Activated CD4-positive, alpha-beta T cell treated with anti-CD3 and anti-CD28 coated beads, Interleukin-2, amount 50 U/mL, for 4 hours (primary cell): ENCODE data around the gene TNKS1BP1.

Experiments
- DNase-seq, 2 experiments: peaks; one replicate each; pipeline ENCODE4 v3.0.0-alpha.2; 2020

The TNKS1BP1 gene

GRCh38 chr11:57325735-57326048, 940 bp upstream of the TNKS1BP1 start:
- no peak for DNase-seq

- DNase-seq = peak; percentile 15 to 28
Observed at GRCh38 chr11:57324154-57324885, 432 bp downstream of the TNKS1BP1 start.

GRCh38 chr11:57323855-57324153, 948 bp downstream of the TNKS1BP1 start:
- DNase-seq = no peak

GRCh38 chr11:57323167-57323854, 1.4 kb downstream of the TNKS1BP1 start:
- DNase-seq = no peak

- no peak for DNase-seq
Observed at GRCh38 chr11:57322256-57323166, 2.2 kb downstream of the TNKS1BP1 start.

- DNase-seq = no peak
Observed at GRCh38 chr11:57321388-57322255, 3.1 kb downstream of the TNKS1BP1 start.

GRCh38 chr11:57320719-57321387, 3.9 kb downstream of the TNKS1BP1 start:
- no peak for DNase-seq

- DNase-seq = no peak
Observed at GRCh38 chr11:57320067-57320718, 4.6 kb downstream of the TNKS1BP1 start.

- DNase-seq = no peak
Observed at GRCh38 chr11:57318178-57318577, 6.6 kb downstream of the TNKS1BP1 start.

- no peak for DNase-seq
Observed at GRCh38 chr11:57316017-57316416, 8.7 kb downstream of the TNKS1BP1 start.

- no peak for DNase-seq
Observed at GRCh38 chr11:57315491-57315890, 9.3 kb downstream of the TNKS1BP1 start.

GRCh38 chr11:57314221-57314973, 10.4 kb downstream of the TNKS1BP1 start:
- DNase-seq = no peak

- no peak for DNase-seq
Observed at GRCh38 chr11:57313788-57314135, 11.0 kb downstream of the TNKS1BP1 start.

- no peak for DNase-seq
Observed at GRCh38 chr11:57313071-57313787, 11.5 kb downstream of the TNKS1BP1 start.

GRCh38 chr11:57312511-57313021, 12.2 kb downstream of the TNKS1BP1 start:
- DNase-seq = no peak

- DNase-seq = peak; percentile 35 to 39
Observed at GRCh38 chr11:57311109-57311936, 13.4 kb downstream of the TNKS1BP1 start.

- no peak for DNase-seq
Observed at GRCh38 chr11:57310630-57311086, 14.1 kb downstream of the TNKS1BP1 start.

GRCh38 chr11:57310091-57310490, 14.7 kb downstream of the TNKS1BP1 start:
- no peak for DNase-seq
